BE2C (cell line): ENCODE data around the gene PHYKPL.

Source experiments
- DNase-seq: peaks from one replicate; pipeline ENCODE4 v3.0.0-alpha.2; 2020
- H3K27me3 ChIP-seq: fragments of 250-450 bp; sonication (Bioruptor Pico); 2 replicates; pipeline ENCODE4 v1.5.1; 2020; ENCODE audit warnings: mild to moderate bottlenecking
- H3K36me3 ChIP-seq: fragments of 250-450 bp; sonication (Bioruptor Pico); 2 replicates; pipeline ENCODE4 v1.5.1; 2020; ENCODE audit warnings: mild to moderate bottlenecking
- H3K4me1 ChIP-seq: fragments of 250-450 bp; sonication (Bioruptor Pico); 2 replicates; pipeline ENCODE4 v1.5.1; 2020
- H3K4me3 ChIP-seq: 2 replicates; pipeline ENCODE4 v1.5.1; 2011; ENCODE audit warnings: low read depth, low read length
- H3K9me3 ChIP-seq: fragments of 250-450 bp; sonication (Bioruptor Pico); 2 replicates; pipeline ENCODE4 v1.5.1; 2020
- CTCF ChIP-seq: IDR thresholded peaks from 2 replicates; pipeline ENCODE4 v1.5.1; 2012; ENCODE audit warnings: mild to moderate bottlenecking, low read depth, low read length

The PHYKPL gene

GRCh38 chr5:178215280-178216002, 17.2 kb downstream of the PHYKPL start:
- no peak for TF ChIP-seq CTCF
- no peak overlapping the region for H3K4me3 ChIP-seq
- H3K9me3 ChIP-seq = no peaks in the 10 kb centered on the region
- DNase-seq = no peak
- H3K4me1 ChIP-seq = no peaks in the 10 kb centered on the region
- peaks cover 76% of the 10 kb centered on the region for H3K36me3 ChIP-seq
- H3K27me3 ChIP-seq = no peaks in the 10 kb centered on the region

GRCh38 chr5:178214160-178214803, 18.3 kb downstream of the PHYKPL start:
- H3K4me3 ChIP-seq = no peak overlapping the region
- TF ChIP-seq CTCF = no peak
- H3K36me3 ChIP-seq = peaks cover 84% of the 10 kb centered on the region
- no peaks in the 10 kb centered on the region for H3K27me3 ChIP-seq
- no peaks in the 10 kb centered on the region for H3K4me1 ChIP-seq
- no peaks in the 10 kb centered on the region for H3K9me3 ChIP-seq
- no peak for DNase-seq

GRCh38 chr5:178213748-178214151, 18.9 kb downstream of the PHYKPL start:
- Histone ChIP-seq H3K36me3 (peaks cover 89% of the 10 kb centered on the region), H3K4me3 (no peak overlapping the region), H3K9me3 (no peaks in the 10 kb centered on the region), H3K4me1 (no peaks in the 10 kb centered on the region), H3K27me3 (no peaks in the 10 kb centered on the region)
- no peak for TF ChIP-seq CTCF
- DNase-seq = no peak

GRCh38 chr5:178213003-178213461, 19.6 kb downstream of the PHYKPL start:
- TF ChIP-seq CTCF = no peak
- Histone ChIP-seq H3K27me3 (no peaks in the 10 kb centered on the region), H3K4me1 (no peaks in the 10 kb centered on the region), H3K9me3 (no peaks in the 10 kb centered on the region), H3K4me3 (no peak overlapping the region), H3K36me3 (peaks cover 91% of the 10 kb centered on the region)
- DNase-seq = no peak

GRCh38 chr5:178212241-178213002, 20.2 kb downstream of the PHYKPL start:
- Histone ChIP-seq H3K27me3 (no peaks in the 10 kb centered on the region), H3K36me3 (peaks cover 97% of the 10 kb centered on the region), H3K4me3 (no peak overlapping the region), H3K4me1 (no peaks in the 10 kb centered on the region), H3K9me3 (no peaks in the 10 kb centered on the region)
- no peak for DNase-seq
- no peak for TF ChIP-seq CTCF
